SKM-1 (cell line): Measurements from ENCODE around the gene NOVA1.

Experiments
- DNase-seq: peaks from one replicate; lab custom pipeline; 2025; ENCODE audit not compliant: unreplicated experiment; lab: John Stamatoyannopoulos, UW

Gene NOVA1

DNA sequence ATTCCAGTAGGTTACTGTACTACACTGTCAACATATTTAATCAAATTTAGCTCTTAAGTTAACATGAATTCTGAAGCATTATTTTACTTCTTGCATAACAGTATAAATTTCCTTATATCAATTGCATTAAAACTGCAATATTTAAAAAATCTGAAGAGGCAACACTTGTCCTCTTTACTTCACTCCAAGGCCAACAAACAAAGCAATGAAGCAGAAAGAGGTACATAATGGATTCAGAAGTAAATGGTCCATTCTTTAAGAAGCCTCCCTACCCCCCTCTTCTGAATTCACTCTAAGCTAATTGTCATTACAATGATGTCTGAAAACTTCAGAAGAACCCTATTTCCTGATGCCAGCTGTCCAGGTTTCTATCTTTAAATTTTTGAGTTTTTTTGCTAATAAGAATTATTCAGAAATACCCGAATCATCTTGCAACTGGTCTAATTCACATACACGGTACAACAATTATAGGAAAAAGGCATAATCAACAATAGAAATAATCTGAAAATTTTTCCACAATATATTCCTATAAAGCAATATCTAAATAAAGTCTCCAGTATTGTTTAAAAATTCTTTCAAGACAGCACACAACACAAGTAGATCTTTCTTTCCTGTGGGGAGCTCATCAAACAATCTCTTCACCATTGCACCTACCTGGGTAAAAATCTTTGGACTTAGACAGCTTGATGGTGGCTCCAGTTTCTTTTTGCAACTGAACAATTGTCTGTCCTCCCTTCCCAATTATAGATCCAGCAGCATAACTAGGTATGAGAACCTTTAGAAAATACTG, 2.9 kb downstream of the NOVA1 start:
- DNase-seq, result no peak

GRCh38 chr14:26594148-26594547, 3.7 kb downstream of the NOVA1 start:
- DNase-seq, result no peak

DNA sequence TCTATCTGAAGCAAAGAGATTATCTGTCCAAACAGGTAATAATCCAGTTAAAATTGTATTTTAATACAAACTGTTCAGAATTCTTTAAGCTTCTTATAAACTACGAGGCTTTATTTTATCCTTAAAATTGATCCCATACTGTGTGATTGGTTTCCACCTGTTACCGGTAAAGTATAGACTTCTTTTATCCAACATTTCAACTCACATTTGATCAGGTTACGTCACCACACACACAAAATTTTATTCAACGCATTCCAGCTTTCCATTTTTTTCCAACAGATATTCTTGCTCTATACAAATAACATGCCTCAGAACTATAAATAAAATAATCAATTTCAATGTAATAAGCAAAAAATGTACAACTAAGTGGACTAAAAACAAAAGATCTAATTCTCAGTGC, 4.5 kb downstream of the NOVA1 start:
- DNase-seq, result no peak

GRCh38 chr14:26589925-26590324, 7.9 kb downstream of the NOVA1 start:
- DNase-seq, result no peak

- DNase-seq, result no peak
Measured at GRCh38 chr14:26577711-26578110, 20.1 kb downstream of the NOVA1 start.

DNA sequence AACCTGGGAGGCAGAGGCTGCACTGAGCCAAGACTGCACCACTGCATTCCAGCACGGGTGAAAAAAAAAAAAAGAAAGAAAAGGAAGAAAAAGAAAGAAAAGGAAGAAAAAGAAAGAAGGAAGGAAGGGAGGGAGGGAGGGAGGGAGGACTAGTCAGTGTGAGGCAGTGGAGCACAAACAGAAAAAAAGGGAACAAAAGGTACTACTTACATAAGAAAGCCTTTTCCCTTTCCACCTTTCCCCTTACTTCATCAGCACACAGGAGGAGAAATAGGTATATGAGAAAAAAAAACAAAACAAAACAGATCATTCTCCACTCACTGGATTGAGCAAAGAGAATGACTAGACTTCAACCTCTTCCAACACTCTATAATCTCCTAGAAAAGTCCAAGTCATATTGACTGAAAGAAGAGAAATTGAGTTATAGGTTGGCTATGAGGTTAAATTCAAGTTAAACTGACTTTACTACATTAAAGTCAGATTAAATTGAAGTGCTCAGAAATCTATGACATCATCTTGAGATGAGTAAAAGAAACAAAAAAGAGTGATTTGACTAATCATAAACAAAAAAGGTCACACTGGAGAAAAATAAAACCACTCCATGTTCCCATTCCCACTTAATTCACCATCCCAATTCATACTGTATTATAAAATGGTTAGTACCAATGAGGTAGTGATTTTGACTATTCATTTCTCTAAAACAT, 43.6 kb downstream of the NOVA1 start:
- DNase-seq, result no peak

DNA sequence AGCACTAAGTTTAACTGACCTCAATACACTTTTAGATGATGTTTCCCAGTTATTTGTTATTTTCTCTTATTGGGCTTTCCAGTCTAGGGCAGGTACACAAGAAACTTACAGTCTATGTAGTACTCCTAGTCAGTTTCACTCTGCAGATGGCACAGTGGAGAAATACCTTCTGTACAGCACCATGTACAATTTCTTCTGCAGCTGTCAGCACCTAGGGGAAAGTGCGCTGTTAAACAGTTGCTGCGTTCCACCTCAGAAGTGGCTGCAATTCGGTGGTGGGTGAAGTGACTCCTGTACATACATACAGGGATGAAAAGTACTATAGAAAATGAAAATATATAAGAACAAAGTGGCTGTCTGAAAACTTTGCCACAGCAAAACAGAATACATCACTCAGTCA, 48.3 kb downstream of the NOVA1 start:
- DNase-seq, result no peak

- DNase-seq, result no peak
Measured at GRCh38 chr14:26548406-26548805, 49.4 kb downstream of the NOVA1 start.

- DNase-seq, result no peak
Measured at GRCh38 chr14:26538176-26538575, 59.7 kb downstream of the NOVA1 start.

DNA sequence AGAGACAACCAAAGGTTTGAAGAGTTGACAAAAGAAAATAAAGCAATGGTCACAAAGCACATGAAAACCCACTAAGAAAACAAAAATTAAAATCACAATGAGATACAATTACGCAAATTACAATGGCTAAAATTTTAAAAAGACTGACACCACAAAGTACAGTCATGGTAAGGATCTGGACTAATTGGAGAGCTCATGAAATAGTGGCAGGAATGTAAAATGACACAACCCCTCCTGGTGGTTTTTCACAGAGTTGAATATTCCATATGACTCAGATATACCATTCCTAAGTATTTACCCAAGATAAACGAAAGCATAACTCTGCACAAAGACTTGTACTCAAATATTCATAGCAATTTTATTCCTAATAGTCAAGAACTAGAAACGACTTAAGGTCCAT, 65.9 kb downstream of the NOVA1 start:
- no peak for DNase-seq

- no peak for DNase-seq
Measured at GRCh38 chr14:26528415-26529182, 69.2 kb downstream of the NOVA1 start.

DNA sequence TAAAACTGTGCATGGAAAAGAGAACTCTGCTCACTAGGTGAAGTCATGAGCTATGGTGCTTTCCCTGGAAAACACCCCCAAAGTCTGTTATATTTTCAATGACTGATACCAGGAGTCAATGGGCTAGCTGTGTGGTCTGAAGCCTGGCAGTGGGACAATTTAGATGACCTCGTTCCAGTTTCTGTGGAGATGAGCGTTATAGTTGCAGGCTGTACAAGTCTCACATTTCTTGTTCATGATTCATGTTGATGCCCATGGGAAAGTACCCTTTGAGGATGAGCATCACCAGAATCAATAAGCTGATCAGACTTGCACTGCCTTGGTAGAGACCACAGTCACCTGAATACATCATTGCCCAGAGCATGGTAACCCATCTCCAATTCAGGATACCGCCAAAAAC, 70.7 kb downstream of the NOVA1 start:
- no peak for DNase-seq

DNA sequence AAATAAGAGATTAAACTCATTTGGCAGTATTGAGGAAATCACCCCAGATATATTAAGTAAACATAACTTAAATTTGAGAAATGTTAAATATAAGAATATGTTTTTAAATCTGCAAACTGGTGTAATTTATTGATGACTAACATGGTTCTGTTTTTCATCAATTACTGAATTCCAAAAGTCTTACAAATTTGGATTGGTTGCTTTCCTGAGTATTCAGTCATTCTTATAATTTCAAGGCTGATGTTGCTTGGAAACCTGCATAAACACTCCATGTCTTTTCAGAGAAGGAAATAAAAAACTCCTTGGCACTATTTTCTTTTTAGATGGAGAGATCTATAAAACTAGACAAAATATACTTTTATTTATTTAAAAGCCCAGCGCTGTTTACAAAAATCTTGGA, 71.7 kb downstream of the NOVA1 start:
- DNase-seq, result no peak

- no peak for DNase-seq
Measured at GRCh38 chr14:26525085-26525484, 72.7 kb downstream of the NOVA1 start.

DNA sequence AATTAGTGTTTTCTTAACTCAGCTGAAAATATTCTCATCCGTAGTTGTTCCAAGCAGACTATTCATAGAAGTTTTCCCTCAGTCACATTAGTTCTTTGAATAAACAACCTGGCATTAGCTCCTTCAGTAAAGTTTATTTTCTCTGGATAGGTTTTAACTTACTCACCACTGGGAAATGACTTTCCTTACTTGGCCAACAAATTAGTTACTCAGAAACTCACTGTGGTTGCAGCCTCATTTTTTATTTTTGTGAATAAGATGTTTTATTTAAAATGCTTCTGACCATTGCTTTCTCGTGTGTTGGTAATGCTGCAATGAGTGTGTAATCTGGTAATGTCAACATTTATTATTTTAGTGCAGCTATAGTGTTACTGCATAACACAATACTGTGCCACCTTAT, 74.9 kb downstream of the NOVA1 start:
- DNase-seq, result no peak

- no peak for DNase-seq
Measured at GRCh38 chr14:26517771-26518170, 80.1 kb downstream of the NOVA1 start.

DNA sequence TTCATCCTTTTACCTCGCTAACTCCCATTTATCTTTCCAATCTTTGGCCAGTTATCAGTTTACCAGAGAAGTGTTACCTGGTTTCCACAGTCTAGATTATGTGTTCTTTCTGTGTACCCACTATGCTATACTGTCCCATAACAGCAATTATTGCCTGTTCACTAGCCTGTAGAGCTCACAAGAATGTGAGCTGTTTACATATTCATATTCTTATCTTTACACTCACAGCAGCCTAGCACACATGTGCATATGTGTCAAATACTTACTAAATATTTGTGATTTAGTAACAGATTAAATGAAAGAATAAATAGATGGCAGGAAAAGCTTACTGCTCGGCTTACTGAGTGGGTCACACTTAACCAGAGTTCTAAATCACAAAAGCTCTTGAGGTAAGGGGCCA, 97.8 kb downstream of the NOVA1 start:
- no peak for DNase-seq

DNA sequence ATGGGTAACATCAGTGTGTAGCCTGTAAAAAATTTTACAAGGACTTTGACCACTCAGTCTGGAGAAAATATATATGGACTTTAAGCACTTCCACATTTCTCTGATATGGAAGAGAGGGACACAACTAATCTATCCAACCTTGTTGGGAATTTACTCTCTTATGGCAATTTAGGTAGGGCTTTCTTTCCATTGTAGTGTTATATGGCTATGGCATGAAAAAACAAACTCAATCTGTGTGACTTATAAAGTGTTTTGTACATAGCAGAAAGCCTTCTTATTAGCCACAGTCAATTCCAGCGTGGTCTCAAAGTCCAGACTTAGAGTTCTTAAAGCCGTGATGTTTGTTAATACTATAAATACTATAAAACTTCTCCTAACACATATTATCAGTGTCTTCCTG, 98.3 kb downstream of the NOVA1 start:
- DNase-seq, result no peak

- no peak for DNase-seq
Measured at GRCh38 chr14:26486922-26487321, 110.9 kb downstream of the NOVA1 start.

- no peak for DNase-seq
Measured at GRCh38 chr14:26484562-26484961, 113.3 kb downstream of the NOVA1 start.

DNA sequence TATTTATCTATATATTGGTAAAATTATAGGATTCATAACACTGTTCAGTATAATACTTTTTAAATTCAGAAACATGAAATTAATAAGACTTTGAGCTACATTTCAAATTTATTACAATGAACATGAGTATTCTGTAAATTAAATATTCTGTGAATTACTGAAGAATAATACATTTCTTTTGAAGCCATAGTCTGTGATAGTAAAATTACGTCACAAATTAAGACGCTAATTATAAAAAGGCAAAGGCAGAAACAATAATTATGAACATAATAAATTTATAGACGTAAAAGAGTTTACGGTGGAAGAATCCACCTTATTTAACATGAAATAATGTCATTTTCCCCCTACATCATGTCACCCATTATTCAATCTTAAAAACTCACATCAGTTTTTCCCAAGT, 118.9 kb downstream of the NOVA1 start:
- DNase-seq, result no peak

DNA sequence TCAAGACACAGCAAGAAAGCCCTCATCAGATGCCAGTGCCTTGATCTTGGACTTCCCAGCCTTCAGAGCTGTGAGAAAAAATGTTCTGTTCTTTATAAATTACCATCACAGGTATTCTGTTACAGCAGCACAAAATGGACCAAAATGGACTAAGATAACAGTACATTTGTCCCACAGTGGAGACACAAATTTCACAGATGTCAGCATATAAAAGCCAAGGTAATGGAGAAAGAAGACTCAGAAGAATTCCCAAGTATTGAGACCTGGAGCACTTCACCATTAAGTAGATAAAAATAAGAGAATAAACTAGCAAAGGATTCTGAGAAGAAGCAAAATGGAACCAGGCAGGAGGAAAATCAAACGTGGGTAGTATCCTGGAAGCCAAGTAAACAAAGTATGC, 131.0 kb downstream of the NOVA1 start:
- no peak for DNase-seq
